ENCODE results near the gene FXYD7. TPM values are rescaled to one million over a fixed set of nuclear protein-coding genes. Genes with fewer than 3 reads are reported as not detected.

Gene FXYD7
- total and polyA plus RNA-seq, 8 donors, result 0.23 to 0.61 TPM; not detected in 6

DNA sequence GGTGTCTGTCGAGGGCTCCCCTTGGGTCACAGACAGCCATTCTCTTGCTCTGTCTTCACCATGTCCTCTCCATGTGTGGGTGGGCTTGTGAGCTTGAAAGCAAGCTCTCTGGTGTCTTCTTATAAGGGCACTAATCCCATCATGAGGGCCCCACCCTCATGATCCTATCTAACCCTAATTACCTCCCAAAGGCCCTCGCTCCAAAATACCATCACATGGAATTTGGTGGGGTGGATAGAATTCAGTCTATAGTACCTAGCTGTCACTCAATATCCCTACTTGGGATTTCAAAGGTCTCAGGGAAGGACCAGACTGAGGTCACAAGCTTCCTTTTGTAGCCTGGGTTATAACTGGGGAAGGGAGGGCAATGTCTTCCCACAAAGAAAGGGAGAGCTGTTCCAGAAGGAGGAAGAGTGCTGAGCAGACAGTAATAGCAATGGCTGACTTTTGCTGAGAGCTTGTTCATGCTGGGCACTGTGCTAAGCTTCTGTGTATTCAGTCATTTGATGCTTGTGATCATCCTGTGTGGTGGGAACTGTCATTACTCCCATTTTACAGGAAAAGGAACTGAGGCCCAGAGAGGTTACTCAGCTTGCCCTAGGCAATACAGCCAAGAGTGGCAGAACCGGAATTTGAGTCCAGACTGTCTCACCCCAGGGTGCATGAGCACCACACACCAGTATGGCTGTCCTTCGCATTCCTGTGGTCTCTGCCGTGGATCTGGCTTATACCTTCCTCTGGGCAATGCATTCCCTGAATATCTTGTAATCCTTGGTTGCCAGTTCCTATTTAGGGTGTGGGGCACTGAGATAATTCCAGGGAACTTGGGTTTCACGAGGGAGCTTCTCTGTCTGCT, 19.6 kb downstream of the FXYD7 start:
- H3K9me3 ChIP-seq, result no peaks in the 10 kb centered on the region
- H3K36me3 ChIP-seq, result no peaks in the 10 kb centered on the region
- FAIRE-seq, result no peak
- intact Hi-C loops (cut with DNase I), result no loop called here
- DNase-seq, result no peak
- no peak for ATAC-seq
- H3K27ac ChIP-seq, result no peak overlapping the region
- TF ChIP-seq, protein P1, sequence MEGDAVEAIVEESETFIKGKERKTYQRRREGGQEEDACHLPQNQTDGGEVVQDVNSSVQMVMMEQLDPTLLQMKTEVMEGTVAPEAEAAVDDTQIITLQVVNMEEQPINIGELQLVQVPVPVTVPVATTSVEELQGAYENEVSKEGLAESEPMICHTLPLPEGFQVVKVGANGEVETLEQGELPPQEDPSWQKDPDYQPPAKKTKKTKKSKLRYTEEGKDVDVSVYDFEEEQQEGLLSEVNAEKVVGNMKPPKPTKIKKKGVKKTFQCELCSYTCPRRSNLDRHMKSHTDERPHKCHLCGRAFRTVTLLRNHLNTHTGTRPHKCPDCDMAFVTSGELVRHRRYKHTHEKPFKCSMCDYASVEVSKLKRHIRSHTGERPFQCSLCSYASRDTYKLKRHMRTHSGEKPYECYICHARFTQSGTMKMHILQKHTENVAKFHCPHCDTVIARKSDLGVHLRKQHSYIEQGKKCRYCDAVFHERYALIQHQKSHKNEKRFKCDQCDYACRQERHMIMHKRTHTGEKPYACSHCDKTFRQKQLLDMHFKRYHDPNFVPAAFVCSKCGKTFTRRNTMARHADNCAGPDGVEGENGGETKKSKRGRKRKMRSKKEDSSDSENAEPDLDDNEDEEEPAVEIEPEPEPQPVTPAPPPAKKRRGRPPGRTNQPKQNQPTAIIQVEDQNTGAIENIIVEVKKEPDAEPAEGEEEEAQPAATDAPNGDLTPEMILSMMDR (IDR thresholded peaks at IDR 0.05), result no peak
- no peaks in the 10 kb centered on the region for H3K27me3 ChIP-seq
- WGBS, 2 donors, result 75 to 84% methylated on average over 6 of the region's 6 CpGs
- no peaks in the 10 kb centered on the region for H3K4me1 ChIP-seq
- H3K4me3 ChIP-seq, result no peak overlapping the region

DNA sequence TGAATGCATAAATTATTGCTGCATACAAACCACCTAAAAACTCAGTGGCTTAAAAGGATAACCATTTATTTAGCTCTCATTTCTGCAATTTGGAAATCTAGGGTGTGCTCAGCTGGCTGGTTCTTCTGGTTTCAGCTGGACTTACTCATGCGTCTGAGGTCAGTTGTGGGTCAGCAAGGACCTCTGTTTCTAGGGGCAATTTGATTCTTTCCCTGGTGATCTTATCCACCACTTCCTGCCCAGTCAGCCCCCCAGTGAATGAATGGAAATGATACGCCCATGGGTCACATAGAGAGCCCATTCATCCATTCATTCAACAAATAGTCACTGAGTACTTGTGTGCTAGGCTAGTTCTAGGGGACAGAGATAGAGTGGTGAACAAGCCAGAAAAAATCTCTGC, 21.4 kb downstream of the FXYD7 start:
- H3K4me3 ChIP-seq, result no peak overlapping the region
- no peaks in the 10 kb centered on the region for H3K4me1 ChIP-seq
- H3K9me3 ChIP-seq, result no peaks in the 10 kb centered on the region
- no peaks in the 10 kb centered on the region for H3K36me3 ChIP-seq
- TF ChIP-seq, protein P1 (IDR thresholded peaks at IDR 0.05), result no peak
- no peak for DNase-seq
- no peak for FAIRE-seq
- ATAC-seq, result no peak
- H3K27ac ChIP-seq, result no peak overlapping the region
- no peaks in the 10 kb centered on the region for H3K27me3 ChIP-seq
- intact Hi-C loops (cut with DNase I), result no loop called here
- WGBS, 2 donors, result 49 to 78% methylated on average over 2 of the region's 2 CpGs

DNA sequence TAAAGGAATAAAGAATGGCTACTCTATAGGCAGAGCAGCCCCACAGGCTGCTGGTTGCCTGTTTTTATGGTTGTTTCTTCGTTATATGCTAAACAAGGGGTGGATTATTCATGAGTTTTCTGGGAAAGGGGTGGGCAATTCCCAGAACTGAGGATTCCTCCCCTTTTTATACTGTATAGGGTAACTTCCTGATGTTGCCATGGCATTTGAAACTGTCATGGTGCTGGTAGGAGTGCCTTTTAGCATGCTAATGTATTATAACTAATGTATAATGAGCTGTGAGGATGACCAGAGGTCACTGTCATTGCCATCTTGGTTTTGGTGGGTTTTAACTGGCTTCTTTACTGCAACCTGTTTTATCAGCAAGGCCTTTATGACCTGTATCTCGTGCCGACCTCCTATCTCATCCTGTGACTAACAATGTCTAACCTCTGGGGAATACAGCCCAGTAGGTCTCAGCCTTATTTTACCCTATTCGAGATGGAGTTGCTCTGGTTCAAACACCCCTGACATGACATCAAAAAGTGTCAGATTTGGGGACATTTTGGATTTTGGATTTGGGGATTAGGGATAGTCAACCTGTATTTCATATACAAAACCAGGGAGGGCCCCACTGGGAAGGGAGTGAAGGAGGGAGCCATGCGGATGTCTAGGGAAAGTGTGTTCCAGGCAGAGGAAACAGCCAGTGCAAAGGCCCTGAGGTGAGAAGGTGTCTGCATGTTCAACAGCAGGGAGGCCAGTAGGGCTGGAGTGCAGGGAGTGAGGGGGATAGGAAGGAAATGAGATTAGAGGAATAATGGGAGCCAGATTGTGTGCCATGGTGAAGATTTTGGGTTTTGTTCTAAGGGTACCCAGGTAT, 22.4 kb downstream of the FXYD7 start:
- FAIRE-seq, result no peak
- H3K9me3 ChIP-seq, result no peaks in the 10 kb centered on the region

DNA sequence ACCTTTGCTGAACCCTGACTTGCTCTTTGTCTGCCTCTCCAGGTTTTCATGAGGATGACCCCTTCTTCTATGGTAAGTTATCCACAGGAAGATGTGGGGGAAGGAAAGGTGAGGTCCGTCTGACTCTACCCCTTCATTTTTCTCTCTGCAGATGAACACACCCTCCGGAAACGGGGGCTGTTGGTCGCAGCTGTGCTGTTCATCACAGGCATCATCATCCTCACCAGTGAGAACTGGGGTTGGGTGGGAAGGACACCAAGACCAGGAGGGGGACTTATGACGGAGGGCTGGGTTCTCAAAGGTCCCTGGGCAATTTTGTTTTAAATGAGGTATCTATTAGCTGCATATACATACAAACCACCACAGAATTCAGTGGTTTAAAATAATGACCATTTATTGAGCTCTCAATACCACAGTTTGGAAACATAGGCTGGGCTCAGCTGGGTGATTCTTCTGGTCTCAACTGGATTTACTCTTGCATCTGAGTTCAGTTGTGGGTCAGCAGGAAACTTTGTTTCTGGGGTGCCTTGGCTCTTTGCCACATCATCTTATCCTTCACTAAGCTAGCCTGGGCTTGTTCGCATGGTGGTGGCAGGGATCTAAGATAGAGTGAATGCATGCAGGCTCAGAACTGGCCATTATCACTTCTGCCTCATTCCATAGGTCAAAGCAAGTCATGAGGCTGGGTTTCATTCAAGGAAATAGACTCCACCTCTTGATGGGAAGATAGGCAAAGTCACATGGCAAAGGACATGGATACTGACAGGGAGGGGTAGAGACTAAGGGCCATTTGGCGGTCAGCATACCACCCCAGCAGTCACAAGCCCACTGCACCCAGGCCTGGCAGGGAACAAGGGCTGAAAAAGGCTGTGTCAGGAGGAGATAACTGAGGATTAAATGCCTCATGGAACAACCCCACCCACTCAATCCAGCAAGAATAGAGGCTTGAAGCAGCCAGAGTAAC, 23.3 kb downstream of the FXYD7 start:
- 82 to 92% methylated on average over 7 of the region's 7 CpGs for WGBS, 2 donors
- DNase-seq, result no peak

More for the DNA sequence above, 22.4 kb downstream of the FXYD7 start:
- TF ChIP-seq, protein P1 (IDR thresholded peaks at IDR 0.05), result no peak
- ATAC-seq, result no peak
- 50 to 67% methylated on average over 5 of the region's 5 CpGs for WGBS, 2 donors
- Histone ChIP-seq H3K4me3 (no peak overlapping the region), H3K27ac (no peak overlapping the region), H3K36me3 (no peaks in the 10 kb centered on the region), H3K4me1 (no peaks in the 10 kb centered on the region), H3K27me3 (no peaks in the 10 kb centered on the region)
- intact Hi-C loops (cut with DNase I), result no loop called here
- DNase-seq, result no peak

More for the DNA sequence above, 23.3 kb downstream of the FXYD7 start:
- Histone ChIP-seq H3K27ac (no peak overlapping the region), H3K27me3 (no peaks in the 10 kb centered on the region), H3K9me3 (no peaks in the 10 kb centered on the region), H3K4me3 (no peak overlapping the region), H3K4me1 (no peaks in the 10 kb centered on the region), H3K36me3 (no peaks in the 10 kb centered on the region)
- TF ChIP-seq, protein P1 (IDR thresholded peaks at IDR 0.05), result no peak
- FAIRE-seq (no peak), ATAC-seq (no peak)
- intact Hi-C loops (cut with DNase I), result no loop called here
